GM18508 (cell line): Measurements from ENCODE around the gene ST3GAL5.
"Not testable (repeated sequence)": the region's sequence is repeated elsewhere in the genome, so short reads cannot be mapped to it uniquely, and the experiment has no call there.

Experiments
- ATAC-seq: cut with Tn5 transposase; IDR thresholded peaks from one replicate; pipeline ENCODE4 v1.9.1; 2021; ENCODE audit warnings: moderate number of reproducible peaks; ENCODE audit not compliant: insufficient read depth, unreplicated experiment

Gene ST3GAL5

GRCh38 chr2:85846411-85846810 lies 42.4 kb downstream of the ST3GAL5 start:
- no peak for ATAC-seq

- no peak for ATAC-seq
Measured at GRCh38 chr2:85844486-85844885, 44.3 kb downstream of the ST3GAL5 start.

GRCh38 chr2:85843543-85843942 lies 45.2 kb downstream of the ST3GAL5 start:
- no peak for ATAC-seq

GRCh38 chr2:85840091-85840490 lies 48.7 kb downstream of the ST3GAL5 start:
- no peak for ATAC-seq

GRCh38 chr2:85839461-85839860 lies 49.3 kb downstream of the ST3GAL5 start:
- no peak for ATAC-seq

GRCh38 chr2:85838641-85839040 lies 50.1 kb downstream of the ST3GAL5 start:
- no peak for ATAC-seq

- no peak for ATAC-seq
Measured at GRCh38 chr2:85838181-85838580, 50.6 kb downstream of the ST3GAL5 start.

GRCh38 chr2:85834466-85834865 lies 54.3 kb downstream of the ST3GAL5 start:
- no peak for ATAC-seq

GRCh38 chr2:85831735-85832134 lies 57.1 kb downstream of the ST3GAL5 start:
- no peak for ATAC-seq

GRCh38 chr2:85830645-85831044 lies 58.1 kb downstream of the ST3GAL5 start:
- no peak for ATAC-seq

- not testable (repeated sequence) for ATAC-seq
Measured at GRCh38 chr2:85829394-85829793, 59.4 kb downstream of the ST3GAL5 start.

GRCh38 chr2:85828725-85829124 lies 60.1 kb downstream of the ST3GAL5 start:
- ATAC-seq: no peak

GRCh38 chr2:85827879-85828569 lies 60.8 kb downstream of the ST3GAL5 start:
- ATAC-seq: no peak

- no peak for ATAC-seq
Measured at GRCh38 chr2:85826990-85827878, 61.6 kb downstream of the ST3GAL5 start.

- no peak for ATAC-seq
Measured at GRCh38 chr2:85823951-85824350, 64.8 kb downstream of the ST3GAL5 start.

GRCh38 chr2:85822766-85823165 lies 66.0 kb downstream of the ST3GAL5 start:
- no peak for ATAC-seq

GRCh38 chr2:85819811-85820510 lies 68.8 kb downstream of the ST3GAL5 start:
- no peak for ATAC-seq

GRCh38 chr2:85814802-85815550 lies 73.8 kb downstream of the ST3GAL5 start:
- ATAC-seq: no peak

GRCh38 chr2:85813982-85814801 lies 74.6 kb downstream of the ST3GAL5 start:
- ATAC-seq: no peak
